Neural crest cell (in vitro differentiated cells): Measurements from ENCODE around the gene FAM221B. TPM values are rescaled to one million over a fixed set of nuclear protein-coding genes. Genes with fewer than 3 reads are reported as not detected.

ENCODE experiments used
- DNase-seq: peaks from one replicate; pipeline ENCODE4 v3.0.0; 2021; ENCODE audit warnings: low read depth, mixed read lengths, low spot score
- H3K27ac Mint-ChIP-seq: one replicate; pipeline ENCODE4 v1.8.0; 2021; ENCODE audit warnings: mild to moderate bottlenecking, mixed read lengths; ENCODE audit not compliant: unreplicated experiment
- H3K27me3 Mint-ChIP-seq: 2 replicates; pipeline ENCODE4 v1.8.0; 2021; ENCODE audit warnings: low read depth, mild to moderate bottlenecking, mixed read lengths
- H3K36me3 Mint-ChIP-seq: 2 replicates; pipeline ENCODE4 v1.8.0; 2021; ENCODE audit warnings: low read depth, mild to moderate bottlenecking, mixed read lengths
- H3K4me1 Mint-ChIP-seq: 2 replicates; pipeline ENCODE4 v1.8.0; 2021; ENCODE audit warnings: mixed read lengths
- H3K4me3 Mint-ChIP-seq: one replicate; pipeline ENCODE4 v1.8.0; 2021; ENCODE audit warnings: mild to moderate bottlenecking, mixed read lengths
- H3K9me3 Mint-ChIP-seq: 2 replicates; pipeline ENCODE4 v1.8.0; 2021; ENCODE audit warnings: mixed read lengths
- CTCF ChIP-seq: fragments of 200-600 bp; sonication (generic); conservative IDR thresholded peaks from 2 replicates; pipeline ENCODE4 v1.5.0; 2021; ENCODE audit warnings: antibody characterized with exemption, mild to moderate bottlenecking
- total RNA-seq: library from RNA; stranded (reverse); gene quantifications from 2 replicates; pipeline ENCODE4 v1.2.1, GENCODE V29; 2021

Gene FAM221B
- total RNA-seq, 1 donor from 2014 or later: 0.19 TPM

GRCh38 chr9:35827486-35827885 is 1.0 kb downstream of the FAM221B start:
- no peaks in the 10 kb centered on the region for H3K36me3 Mint-ChIP-seq
- H3K27ac Mint-ChIP-seq: no peak overlapping the region
- TF ChIP-seq CTCF: no peak
- H3K4me3 Mint-ChIP-seq: peak overlapping the region; percentile 1
- no peak for DNase-seq
- no peaks in the 10 kb centered on the region for H3K9me3 Mint-ChIP-seq
- peaks cover 44% of the 10 kb centered on the region for H3K4me1 Mint-ChIP-seq
- H3K27me3 Mint-ChIP-seq: no peaks in the 10 kb centered on the region

GRCh38 chr9:35826071-35826701 is 2.3 kb downstream of the FAM221B start:
- TF ChIP-seq CTCF: peak; percentile 67
- H3K4me1 Mint-ChIP-seq: peaks cover 32% of the 10 kb centered on the region
- no peaks in the 10 kb centered on the region for H3K27me3 Mint-ChIP-seq
- no peaks in the 10 kb centered on the region for H3K36me3 Mint-ChIP-seq
- H3K4me3 Mint-ChIP-seq: peak overlapping the region; percentile 80
- H3K9me3 Mint-ChIP-seq: no peaks in the 10 kb centered on the region
- no peak for DNase-seq
- H3K27ac Mint-ChIP-seq: no peak overlapping the region

GRCh38 chr9:35822926-35823325 is 5.6 kb downstream of the FAM221B start:
- Mint-ChIP-seq H3K27ac (no peak overlapping the region), H3K4me3 (no peak overlapping the region)

GRCh38 chr9:35820076-35820475 is 8.5 kb downstream of the FAM221B start:
- H3K36me3 Mint-ChIP-seq: no peaks in the 10 kb centered on the region
- H3K4me1 Mint-ChIP-seq: peaks cover 13% of the 10 kb centered on the region
- no peak overlapping the region for H3K27ac Mint-ChIP-seq
- H3K4me3 Mint-ChIP-seq: peak overlapping the region; percentile 4
- no peaks in the 10 kb centered on the region for H3K27me3 Mint-ChIP-seq
- no peak for DNase-seq
- TF ChIP-seq CTCF: no peak
- no peaks in the 10 kb centered on the region for H3K9me3 Mint-ChIP-seq

More at GRCh38 chr9:35822926-35823325, 5.6 kb downstream of the FAM221B start:
- Mint-ChIP-seq H3K27me3 (no peaks in the 10 kb centered on the region), H3K36me3 (no peaks in the 10 kb centered on the region), H3K4me1 (peaks cover 5% of the 10 kb centered on the region), H3K9me3 (no peaks in the 10 kb centered on the region)
- TF ChIP-seq CTCF: no peak
- no peak for DNase-seq

GRCh38 chr9:35818341-35818740 is 10.2 kb downstream of the FAM221B start:
- peak overlapping the region; percentile 91 for H3K4me3 Mint-ChIP-seq

More at GRCh38 chr9:35818341-35818740, 10.2 kb downstream of the FAM221B start:
- Mint-ChIP-seq H3K27ac (no peak overlapping the region), H3K4me1 (peaks cover 25% of the 10 kb centered on the region), H3K36me3 (no peaks in the 10 kb centered on the region), H3K27me3 (no peaks in the 10 kb centered on the region), H3K9me3 (no peaks in the 10 kb centered on the region)
- DNase-seq: no peak
- no peak for TF ChIP-seq CTCF
